B cell (primary cell): Measurements from ENCODE around the gene STIL. TPM values are rescaled to one million over a fixed set of nuclear protein-coding genes. Genes with fewer than 3 reads are reported as not detected.

ENCODE experiments used
- ATAC-seq: fragments of 200-7000 bp; cut with Tn5 transposase; one replicate; pipeline ENCODE4 v1.10.0; 2021; ENCODE audit warnings: low read depth, mild to moderate bottlenecking, moderate number of reproducible peaks, moderate library complexity
- CTCF ChIA-PET: fragments of 350-600 bp; sonication (Branson Sonifier 250); formaldehyde crosslinking; loops from one replicate; lab custom pipeline; 2021; ENCODE audit warnings: antibody characterized with exemption, inconsistent platforms; lab: Charles Lee
- POLR2A ChIA-PET: fragments of 350-600 bp; sonication (Branson Sonifier 250); formaldehyde crosslinking; loops from one replicate; lab custom pipeline; 2021; ENCODE audit warnings: antibody characterized with exemption; lab: Charles Lee
- DNase-seq: peaks from one replicate; pipeline ENCODE4 v3.0.0; 2013
- H2AFZ ChIP-seq: 2 replicates; pipeline ENCODE4 v1.6.1; 2012; ENCODE audit warnings: mild to moderate bottlenecking, low read depth, low read length; ENCODE audit not compliant: insufficient read depth, poor library complexity, severe bottlenecking
- H3K27ac ChIP-seq, 2 donors: 1 replicate in 1 of 2; 2 replicates in 1 of 2; pipeline ENCODE4 v1.5.1; 2012 to 2013; ENCODE audit warnings: low read length in 2 of 2, mild to moderate bottlenecking in 2 of 2, moderate library complexity in 1 of 2
- H3K27me3 ChIP-seq, 4 experiments: fragments of 200-600 bp in 1 of 4; sonication (generic) in 1 of 4; replicated peaks in 1 of 4; 1 replicate in 2 of 4; 2 replicates in 2 of 4; pipeline versions ENCODE4 v1.6.1 to v1.7.0; 2013 to 2016; ENCODE audit warnings: low read length in 3 of 4, mild to moderate bottlenecking in 2 of 4, mixed read lengths in 1 of 4, moderate library complexity in 1 of 4; ENCODE audit not compliant: insufficient read depth in 4 of 4, control insufficient read depth in 3 of 4; ENCODE audit errors: control extremely low read depth in 1 of 4
- H3K36me3 ChIP-seq, 2 experiments: replicated peaks in 1 of 2; 1 replicate in 1 of 2; 2 replicates in 1 of 2; pipeline versions ENCODE4 v1.6.1 to v1.7.1; 2013; ENCODE audit warnings: low read length in 1 of 2; ENCODE audit not compliant: insufficient read depth in 2 of 2, control insufficient read depth in 1 of 2; ENCODE audit errors: control extremely low read depth in 1 of 2, extremely low read depth in 1 of 2
- H3K4me1 ChIP-seq, 2 donors: fragments of 200-600 bp in 1 of 2; sonication (generic) in 1 of 2; 1 replicate in 1 of 2; 2 replicates in 1 of 2; pipeline versions ENCODE4 v1.5.1 to v1.6.1; 2013 to 2017; ENCODE audit warnings: low read length in 2 of 2; ENCODE audit not compliant: control insufficient read depth in 2 of 2, insufficient read depth in 2 of 2
- H3K4me2 ChIP-seq: replicated peaks from 2 replicates; pipeline ENCODE3; 2012; ENCODE audit warnings: mild to moderate bottlenecking, low read depth, low read length; ENCODE audit not compliant: poor library complexity, severe bottlenecking
- H3K4me3 ChIP-seq, 5 experiments: fragments of 200-600 bp in 1 of 5; sonication (generic) in 1 of 5; 1 replicate in 3 of 5; 2 replicates in 2 of 5; pipeline versions ENCODE4 v1.5.1 to v1.7.0; 2011 to 2016; ENCODE audit warnings: low read length in 4 of 5, mild to moderate bottlenecking in 4 of 5, low read depth in 2 of 5, control low read depth in 1 of 5, moderate library complexity in 1 of 5; ENCODE audit not compliant: insufficient read depth in 1 of 5; ENCODE audit errors: control extremely low read depth in 1 of 5, extremely low read depth in 1 of 5
- H3K79me2 ChIP-seq: fragments of 200-600 bp; sonication (generic); one replicate; pipeline ENCODE4 v1.6.0; 2016; ENCODE audit warnings: low read length; ENCODE audit not compliant: control insufficient read depth, insufficient read depth
- H3K9ac ChIP-seq: fragments of 200-600 bp; sonication (generic); 2 replicates; pipeline ENCODE4 v1.6.1; 2017; ENCODE audit warnings: mild to moderate bottlenecking, low read length, moderate library complexity
- H3K9me3 ChIP-seq, 3 donors: one replicate each; pipeline versions ENCODE4 v1.6.1 to v1.7.1; 2013; ENCODE audit warnings: low read length in 2 of 3; ENCODE audit not compliant: control insufficient read depth in 2 of 3, insufficient read depth in 1 of 3; ENCODE audit errors: control extremely low read depth in 1 of 3
- H4K20me1 ChIP-seq: 2 replicates; pipeline ENCODE4 v1.6.0; 2012; ENCODE audit warnings: mild to moderate bottlenecking, low read length; ENCODE audit not compliant: insufficient read depth, control insufficient read depth, poor library complexity, severe bottlenecking
- H3K27ac Mint-ChIP-seq: one replicate; pipeline ENCODE4 v1.8.0; 2021; ENCODE audit warnings: mixed read lengths
- H3K27me3 Mint-ChIP-seq: one replicate; pipeline ENCODE4 v1.8.0; 2021; ENCODE audit warnings: mixed read lengths
- H3K4me1 Mint-ChIP-seq: one replicate; pipeline ENCODE4 v1.8.0; 2021; ENCODE audit warnings: mixed read lengths
- H3K4me3 Mint-ChIP-seq: one replicate; pipeline ENCODE4 v1.8.0; 2021; ENCODE audit warnings: mixed read lengths
- H3K9me3 Mint-ChIP-seq: one replicate; pipeline ENCODE4 v1.8.0; 2022; ENCODE audit warnings: mixed read lengths; ENCODE audit not compliant: insufficient read depth
- CTCF ChIP-seq: fragments of 200-600 bp; IDR thresholded peaks from one replicate; pipeline ENCODE4 v1.8.0; 2022; ENCODE audit warnings: antibody characterized with exemption, mild to moderate bottlenecking
- EZH2 ChIP-seq: IDR thresholded peaks from 2 replicates; pipeline ENCODE4 v1.6.1; 2012; ENCODE audit warnings: borderline replicate concordance, low read depth, mild to moderate bottlenecking, moderate library complexity, low read length; ENCODE audit not compliant: insufficient read depth, poor library complexity, severe bottlenecking
- WGBS: methylation state at CpG from one replicate; pipeline ENCODE4 v1.1.5; 2013; ENCODE audit warnings: missing lambda C conversion rate; ENCODE audit not compliant: insufficient coverage; 5-methylcytosine and 5-hydroxymethylcytosine counted together
- intact Hi-C: fragments of 100-400 bp; cut with micrococcal nuclease; formaldehyde crosslinking; loops from one replicate; pipeline ENCODE4 v1.10.0; 2022
- polyA plus RNA-seq: library from polyadenylated mRNA; depleted of rRNA; stranded (reverse); fragments of >200 nt; gene quantifications from 2 replicates; pipeline ENCODE4 v1.2.3, GENCODE V29; 2012
- total RNA-seq, 2 donors: library from RNA; stranded (reverse); fragments of 120-200 nt in 1 of 2; gene quantifications; 1 replicate in 1 of 2; 2 replicates in 1 of 2; pipeline versions ENCODE4 v1.2.3 to v1.2.4, GENCODE V29; 2013 to 2022

Gene STIL
- total and polyA plus RNA-seq, 2 donors (not counting 1 experiment from before 2014, with no cell fraction given): 0.79 to 1.8 TPM

- no peaks in the 10 kb centered on the region for H3K36me3 ChIP-seq
- no peak for ATAC-seq
- no peak overlapping the region for H3K9ac ChIP-seq
- Mint-ChIP-seq H3K27ac (no peak overlapping the region), H3K27me3 (peaks cover 62% of the 10 kb centered on the region), H3K9me3 (no peaks in the 10 kb centered on the region), H3K4me1 (no peaks in the 10 kb centered on the region), H3K4me3 (no peak overlapping the region)
- no peak for DNase-seq
- intact Hi-C loops: no loop called here
- H3K27me3 ChIP-seq: peaks cover 0 to 28% (median 2%) of the 10 kb centered on the region in 4 experiments
- H3K4me3 ChIP-seq: no peak overlapping the region
- CTCF ChIA-PET: no interaction called here
- H2AFZ ChIP-seq: no peak overlapping the region
- H3K4me1 ChIP-seq: no peaks in the 10 kb centered on the region
- 96% methylated on average over 5 of the region's 11 CpGs for WGBS
- no peaks in the 10 kb centered on the region for H3K79me2 ChIP-seq
- H3K4me2 ChIP-seq: no peak overlapping the region
- H3K9me3 ChIP-seq: no peaks in the 10 kb centered on the region
- H3K27ac ChIP-seq: no peak overlapping the region
- POLR2A ChIA-PET: no interaction called here
- TF ChIP-seq CTCF: no peak
- TF ChIP-seq EZH2: no peak
- no peaks in the 10 kb centered on the region for H4K20me1 ChIP-seq
Observed at GRCh38 chr1:47241114-47242113, 72.5 kb downstream of the STIL start.
